Sigmoid colon (tissue), 7 donors: Measurements from ENCODE around the gene IL1R1. TPM values are rescaled to one million over a fixed set of nuclear protein-coding genes. Genes with fewer than 3 reads are reported as not detected.

Experiments
- DNase-seq: peaks from one replicate; pipeline ENCODE4 v3.0.0-alpha.2; 2019
- H3K27ac ChIP-seq, 4 donors: fragments of 200-600 bp; sonication (generic); one replicate each; pipeline ENCODE4 v1.5.1; 2016 to 2019; ENCODE audit warnings: mild to moderate bottlenecking in 1 of 4
- H3K27me3 ChIP-seq, 3 donors: fragments of 200-600 bp; sonication (generic); one replicate each; pipeline ENCODE4 v1.5.1; 2019; ENCODE audit warnings: mild to moderate bottlenecking in 1 of 3
- H3K36me3 ChIP-seq, 4 donors: fragments of 200-600 bp; sonication (generic); one replicate each; pipeline ENCODE4 v1.5.1; 2016 to 2019
- H3K4me1 ChIP-seq, 4 donors: fragments of 200-600 bp; sonication (generic); one replicate each; pipeline ENCODE4 v1.5.1; 2017 to 2019
- H3K4me3 ChIP-seq, 4 donors: fragments of 200-600 bp; sonication (generic); one replicate each; pipeline ENCODE4 v1.5.1; 2017 to 2019; ENCODE audit warnings: mild to moderate bottlenecking in 2 of 4, moderate library complexity in 1 of 4
- H3K9me3 ChIP-seq, 4 donors: fragments of 200-600 bp in 3 of 4; sonication (generic) in 3 of 4; one replicate each; pipeline versions ENCODE4 v1.5.1 to v1.6.1; 2013 to 2019
- EP300 ChIP-seq, 4 donors: sonication (generic); formaldehyde crosslinking; IDR thresholded peaks; one replicate each; pipeline ENCODE4 v1.6.1; 2017; ENCODE audit warnings: antibody characterized with exemption in 4 of 4
- POLR2A ChIP-seq, 2 donors: fragments of 450-650 bp; IDR thresholded peaks; one replicate each; pipeline ENCODE4 v1.6.1; 2016; ENCODE audit warnings: antibody characterized with exemption in 2 of 2, mild to moderate bottlenecking in 2 of 2, moderate library complexity in 2 of 2
- POLR2AphosphoS5 ChIP-seq, 4 donors: sonication (generic); formaldehyde crosslinking; IDR thresholded peaks; one replicate each; pipeline ENCODE4 v1.6.1; 2017; ENCODE audit warnings: antibody characterized with exemption in 4 of 4
- WGBS, 2 donors: extraction: QIAGEN DNeasy Blood & Tissue Kit; methylation state at CpG; one replicate each; pipeline ENCODE4 v1.1.7; 2013; 5-methylcytosine and 5-hydroxymethylcytosine counted together
- intact Hi-C: fragments of 100-400 bp; cut with DNase I; formaldehyde crosslinking; loops from one replicate; pipeline ENCODE4 v1.15.1; 2023
- polyA plus RNA-seq, 3 donors: library from polyadenylated mRNA; stranded (reverse); fragments of 200-250 nt; gene quantifications; one replicate each; pipeline ENCODE4 v1.2.3, GENCODE V29; 2013
- total RNA-seq, 4 donors: library from RNA; depleted of rRNA; stranded (reverse); fragments of >200 nt; gene quantifications; one replicate each; pipeline ENCODE4 v1.1.0, GENCODE V29; 2016
- TF ChIP-seq, protein P1 (sequence below), 4 experiments: fragments of 450-650 bp in 3 of 4; fragments of 200-600 bp in 1 of 4; IDR thresholded peaks; one replicate each; pipeline ENCODE4 v1.5.1; 2016 to 2019; ENCODE audit warnings: antibody characterized with exemption in 4 of 4, mild to moderate bottlenecking in 3 of 4, moderate library complexity in 2 of 4
- donor health status: healthy with polysubstance abuse.
- donor health status: Bipolar disorder and iron deficiency.
- donor health status: healthy.

The IL1R1 gene
- total and polyA plus RNA-seq, 7 donors, result 14.6 to 144 (median 43.2) TPM

DNA sequence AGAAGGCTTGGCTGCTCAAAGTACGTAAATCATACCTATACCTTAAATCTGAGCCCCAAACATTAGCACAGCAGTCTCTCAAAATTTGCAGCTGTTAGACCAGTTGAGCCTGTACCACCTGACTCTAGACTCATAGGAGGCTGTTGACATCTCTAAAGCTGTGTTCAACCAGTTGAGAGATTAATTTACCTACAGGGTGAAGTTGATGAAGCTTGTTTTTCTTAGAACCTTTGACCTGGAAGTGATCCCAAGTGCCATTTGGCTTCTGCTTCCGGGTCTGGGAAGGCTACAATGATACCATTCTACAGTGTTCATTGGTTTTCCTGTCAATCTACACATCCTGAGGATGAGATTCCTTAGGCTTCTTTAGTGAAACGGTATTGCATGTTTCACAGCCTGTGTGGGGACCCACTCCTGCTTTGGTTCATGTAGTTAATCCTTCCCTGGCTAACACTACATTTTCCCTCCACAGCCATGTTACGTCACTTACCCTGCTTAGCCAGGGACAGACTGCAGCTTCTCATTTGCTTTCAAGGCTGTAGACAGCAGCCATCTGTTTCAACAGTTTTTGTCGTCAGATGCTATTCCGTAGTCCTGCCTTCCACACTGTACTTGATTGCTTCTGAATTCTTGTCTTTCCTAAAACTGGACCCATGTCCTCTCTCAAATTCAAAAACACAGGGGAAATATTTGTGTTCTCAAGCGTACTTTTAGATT lies 39.5 kb downstream of the IL1R1 start:
- H3K27me3 ChIP-seq, result peaks cover 0 to under 1% (median 0%) of the 10 kb centered on the region in 3 donors
- intact Hi-C loops, result no loop called here
- DNase-seq, result peak; percentile 73
- WGBS, 2 donors, result 78 to 82% methylated on average over 7 of the region's 7 CpGs
- H3K4me1 ChIP-seq, result peaks cover 0 to 3% (median 2%) of the 10 kb centered on the region in 4 donors
- no peak overlapping the region for H3K27ac ChIP-seq
- no peaks in the 10 kb centered on the region for H3K9me3 ChIP-seq
- no peak overlapping the region for H3K4me3 ChIP-seq
- H3K36me3 ChIP-seq, result peaks cover 0 to 7% (median 1%) of the 10 kb centered on the region in 4 donors
- TF ChIP-seq POLR2AphosphoS5 (IDR thresholded peaks at IDR 0.05), result peak in 2 of 4 donors; percentile 4 to 32
- no peak for TF ChIP-seq EP300 (IDR thresholded peaks at IDR 0.05)

DNA sequence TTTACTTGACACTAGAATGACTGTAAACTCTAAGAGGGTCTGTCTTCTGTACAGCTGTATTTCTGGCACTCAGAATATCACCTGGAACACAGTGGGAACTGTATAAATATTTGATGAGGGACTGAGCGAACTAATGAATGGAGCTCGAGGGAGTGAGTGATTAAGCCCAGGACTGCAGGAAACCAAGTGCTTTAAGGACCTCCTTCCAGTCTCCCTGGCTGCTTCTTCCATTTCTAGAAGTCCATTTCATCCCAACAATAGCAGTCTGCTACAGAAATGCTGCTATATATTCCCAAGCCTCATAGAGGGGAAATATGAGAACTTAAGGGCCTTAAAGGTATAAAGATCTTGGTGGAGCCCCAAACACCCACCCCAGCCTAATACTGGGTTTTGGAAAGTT lies 41.5 kb downstream of the IL1R1 start:
- Histone ChIP-seq H3K36me3 (no peaks in the 10 kb centered on the region), H3K4me3 (no peak overlapping the region), H3K4me1 (peaks cover 0 to 12% (median 8%) of the 10 kb centered on the region in 4 donors), H3K27ac (no peak overlapping the region), H3K9me3 (no peaks in the 10 kb centered on the region), H3K27me3 (peaks cover 0 to 5% (median 0%) of the 10 kb centered on the region in 3 donors)
- TF ChIP-seq, protein P1, sequence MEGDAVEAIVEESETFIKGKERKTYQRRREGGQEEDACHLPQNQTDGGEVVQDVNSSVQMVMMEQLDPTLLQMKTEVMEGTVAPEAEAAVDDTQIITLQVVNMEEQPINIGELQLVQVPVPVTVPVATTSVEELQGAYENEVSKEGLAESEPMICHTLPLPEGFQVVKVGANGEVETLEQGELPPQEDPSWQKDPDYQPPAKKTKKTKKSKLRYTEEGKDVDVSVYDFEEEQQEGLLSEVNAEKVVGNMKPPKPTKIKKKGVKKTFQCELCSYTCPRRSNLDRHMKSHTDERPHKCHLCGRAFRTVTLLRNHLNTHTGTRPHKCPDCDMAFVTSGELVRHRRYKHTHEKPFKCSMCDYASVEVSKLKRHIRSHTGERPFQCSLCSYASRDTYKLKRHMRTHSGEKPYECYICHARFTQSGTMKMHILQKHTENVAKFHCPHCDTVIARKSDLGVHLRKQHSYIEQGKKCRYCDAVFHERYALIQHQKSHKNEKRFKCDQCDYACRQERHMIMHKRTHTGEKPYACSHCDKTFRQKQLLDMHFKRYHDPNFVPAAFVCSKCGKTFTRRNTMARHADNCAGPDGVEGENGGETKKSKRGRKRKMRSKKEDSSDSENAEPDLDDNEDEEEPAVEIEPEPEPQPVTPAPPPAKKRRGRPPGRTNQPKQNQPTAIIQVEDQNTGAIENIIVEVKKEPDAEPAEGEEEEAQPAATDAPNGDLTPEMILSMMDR (IDR thresholded peaks at IDR 0.05), result no peak
- DNase-seq, result no peak
- intact Hi-C loops, result no loop called here
- WGBS, 2 donors, result 69 to 78% methylated on average over 2 of the region's 2 CpGs

DNA sequence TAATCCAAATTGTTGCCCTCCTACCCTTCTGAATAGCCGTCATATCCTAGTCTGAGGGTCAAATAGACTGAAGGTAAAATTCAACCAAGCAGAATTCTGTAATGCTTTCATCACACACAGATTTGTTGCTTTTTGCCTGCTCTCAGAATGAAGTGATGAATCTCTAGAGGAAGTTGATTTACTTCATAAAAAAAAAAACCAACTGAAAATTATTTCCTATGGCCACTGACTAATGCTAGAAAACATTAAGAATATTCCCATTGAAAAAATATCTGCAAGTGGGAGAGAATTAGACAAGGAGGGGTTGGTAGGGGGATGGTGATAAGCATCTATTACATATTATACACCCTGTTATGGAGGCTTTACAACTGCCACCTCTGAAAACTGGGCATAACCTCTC lies 42.0 kb downstream of the IL1R1 start:
- Histone ChIP-seq H3K36me3 (no peaks in the 10 kb centered on the region), H3K27me3 (peaks cover 0 to 5% (median 0%) of the 10 kb centered on the region in 3 donors), H3K27ac (no peak overlapping the region), H3K4me1 (peaks cover 0 to 12% (median 8%) of the 10 kb centered on the region in 4 donors), H3K4me3 (no peak overlapping the region), H3K9me3 (no peaks in the 10 kb centered on the region)
- no peak for DNase-seq
- 89 to 91% methylated on average over 1 of the region's 1 CpG for WGBS, 2 donors
- intact Hi-C loops, result no loop called here
- TF ChIP-seq EP300 (IDR thresholded peaks at IDR 0.05), result no peak
- TF ChIP-seq POLR2A (IDR thresholded peaks at IDR 0.05), result no peak
- TF ChIP-seq POLR2AphosphoS5 (IDR thresholded peaks at IDR 0.05), result no peak
- TF ChIP-seq, protein P1 (IDR thresholded peaks at IDR 0.05), result no peak

DNA sequence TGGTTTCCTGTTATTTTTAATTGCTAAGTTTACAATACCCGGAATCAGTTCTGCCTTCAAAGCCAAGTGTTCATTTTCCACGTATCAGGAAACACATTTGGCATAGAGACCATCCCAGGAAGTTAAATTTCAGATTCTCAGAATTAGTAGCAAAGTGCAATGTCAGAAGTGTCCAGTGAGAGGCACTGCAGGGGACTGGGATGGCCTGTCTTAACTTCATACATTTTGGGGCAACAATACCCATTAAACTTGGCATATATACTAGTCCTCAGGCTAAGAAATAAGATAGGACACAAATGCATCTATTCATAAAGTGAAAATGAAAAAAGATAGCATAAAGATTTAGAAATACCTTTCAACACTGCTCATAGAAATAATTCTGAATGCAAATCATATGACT lies 42.8 kb downstream of the IL1R1 start:
- H3K27ac ChIP-seq, result no peak overlapping the region
- DNase-seq, result no peak
- H3K4me3 ChIP-seq, result no peak overlapping the region
- no peaks in the 10 kb centered on the region for H3K9me3 ChIP-seq
- 4 to 7% methylated on average over 2 of the region's 2 CpGs for WGBS, 2 donors
- peaks cover 0 to 12% (median 8%) of the 10 kb centered on the region in 4 donors for H3K4me1 ChIP-seq
- TF ChIP-seq EP300 (IDR thresholded peaks at IDR 0.05), result no peak
- TF ChIP-seq POLR2AphosphoS5 (IDR thresholded peaks at IDR 0.05), result no peak
- TF ChIP-seq, protein P1 (IDR thresholded peaks at IDR 0.05), result peak in 2 of 4 experiments; percentile 24 to 32
- no peak for TF ChIP-seq POLR2A (IDR thresholded peaks at IDR 0.05)
- intact Hi-C loops, result loop anchor here (5.0 kb wide), 1 partner anchor 57 kb away; no protein-coding TSS in a partner anchor
- H3K27me3 ChIP-seq, result peaks cover 0 to 5% (median 0%) of the 10 kb centered on the region in 3 donors
- no peaks in the 10 kb centered on the region for H3K36me3 ChIP-seq

DNA sequence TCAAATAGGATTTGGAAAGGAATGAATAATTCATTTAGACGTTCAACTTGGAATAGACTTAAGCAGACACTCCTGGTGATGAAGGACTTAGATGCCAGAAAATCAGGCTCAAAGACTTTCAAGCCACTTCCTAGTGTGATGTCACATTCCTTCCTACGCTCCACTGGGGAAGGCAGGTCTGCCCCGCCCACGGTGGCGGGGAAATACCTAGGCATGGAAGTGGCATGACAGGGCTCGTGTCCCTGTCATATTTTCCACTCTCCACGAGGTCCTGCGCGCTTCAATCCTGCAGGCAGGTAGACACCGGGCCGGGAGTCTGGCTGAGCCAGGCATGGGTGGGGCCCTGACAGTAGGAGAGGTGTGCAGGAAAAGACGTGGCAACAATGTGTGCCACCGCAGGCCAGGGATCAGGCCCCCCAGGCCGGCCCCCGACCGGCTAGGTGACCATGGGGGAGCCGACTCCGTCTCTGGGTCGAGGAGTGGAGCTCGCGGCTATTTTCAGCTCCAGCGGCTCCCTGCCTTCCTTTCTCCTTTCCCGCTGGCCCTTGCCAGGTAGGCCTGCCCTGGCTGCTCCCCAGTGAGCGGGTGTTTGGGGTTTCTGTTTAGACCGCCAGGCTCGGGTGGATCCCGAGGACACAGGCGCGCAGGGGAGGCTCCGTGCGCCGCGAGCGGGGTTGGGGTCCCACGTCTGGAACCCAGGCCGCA lies 44.4 kb downstream of the IL1R1 start, which contains the start of gene IL1RL2:
TSS of gene IL1RL2 (plus strand) at position 233 of the 705 bp plus-strand sequence. CDS start 845 bp downstream, outside the sequence.
- Histone ChIP-seq H3K4me1 (peaks cover 0 to 12% (median 8%) of the 10 kb centered on the region in 4 donors), H3K36me3 (no peaks in the 10 kb centered on the region), H3K4me3 (peak within 1 kb of the TSS; percentile 37 to 57 (median 50)), H3K27me3 (peaks cover 0 to 5% (median 0%) of the 10 kb centered on the region in 3 donors), H3K27ac (peak within 1 kb of the TSS; percentile 17 to 54 (median 28)), H3K9me3 (no peaks in the 10 kb centered on the region)
- TF ChIP-seq, protein P1 (IDR thresholded peaks at IDR 0.05), result no peak
- TF ChIP-seq EP300 (IDR thresholded peaks at IDR 0.05), result no peak
- TF ChIP-seq POLR2A (IDR thresholded peaks at IDR 0.05), result no peak
- TF ChIP-seq POLR2AphosphoS5 (IDR thresholded peaks at IDR 0.05), result no peak
- WGBS, 2 donors, result 14 to 54% methylated on average over 36 of the region's 36 CpGs
- peak; percentile 66 for DNase-seq
- intact Hi-C loops, result loop anchor here (5.0 kb wide), 1 partner anchor 55 kb away; no protein-coding TSS in a partner anchor
